Activated CD4-positive, CD25-positive, alpha-beta regulatory T cell treated with anti-CD3 and anti-CD28 coated beads, Interleukin-2, amount 50 U/mL, for 24 hours (primary cell): ENCODE measurements around the gene ZNF775.
A peak's percentile ranks its signal among the peaks of the same experiment; 100 is the strongest.

ENCODE experiments used
- ATAC-seq, 2 donors: fragments of 150-1000 bp; cut with Tn5 transposase; one replicate each; pipeline ENCODE4 v1.10.0; 2021; ENCODE audit warnings: mild to moderate bottlenecking in 1 of 2, moderate library complexity in 1 of 2

Gene ZNF775

GRCh38 chr7:150351587-150352194 is 27.4 kb upstream of the ZNF775 start:
- ATAC-seq = no peak

GRCh38 chr7:150355666-150356059 is 23.5 kb upstream of the ZNF775 start:
- no peak for ATAC-seq

DNA sequence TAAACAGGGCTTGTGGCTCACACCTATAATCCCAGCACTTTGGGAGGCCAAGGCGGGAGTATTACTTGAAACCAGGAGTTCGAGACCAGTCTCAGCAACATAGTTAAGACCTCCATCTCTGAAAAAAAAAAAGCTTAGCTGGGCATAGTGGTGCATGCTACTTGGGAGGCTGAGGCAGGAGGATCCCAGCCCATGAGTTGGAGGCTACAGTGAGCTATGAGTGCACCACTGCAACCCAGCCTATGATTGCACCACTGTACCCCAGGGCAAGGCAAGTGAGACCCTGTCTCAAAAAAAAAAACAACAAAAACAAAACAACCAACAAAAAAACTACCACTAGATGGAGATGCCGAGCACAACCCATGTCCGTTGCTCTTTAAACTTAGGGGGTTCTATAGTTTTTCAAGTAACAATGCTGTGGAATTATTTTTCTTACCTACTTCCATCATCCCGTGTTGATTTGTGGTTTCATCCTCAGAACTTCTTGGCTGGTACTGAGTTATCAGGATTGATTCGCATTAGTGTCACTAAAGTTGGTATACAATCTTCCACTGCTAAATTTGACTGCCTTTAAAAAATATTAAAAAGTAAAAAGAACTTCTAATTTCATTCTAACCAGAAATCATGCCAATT is 22.7 kb upstream of the ZNF775 start:
- ATAC-seq = no peak

DNA sequence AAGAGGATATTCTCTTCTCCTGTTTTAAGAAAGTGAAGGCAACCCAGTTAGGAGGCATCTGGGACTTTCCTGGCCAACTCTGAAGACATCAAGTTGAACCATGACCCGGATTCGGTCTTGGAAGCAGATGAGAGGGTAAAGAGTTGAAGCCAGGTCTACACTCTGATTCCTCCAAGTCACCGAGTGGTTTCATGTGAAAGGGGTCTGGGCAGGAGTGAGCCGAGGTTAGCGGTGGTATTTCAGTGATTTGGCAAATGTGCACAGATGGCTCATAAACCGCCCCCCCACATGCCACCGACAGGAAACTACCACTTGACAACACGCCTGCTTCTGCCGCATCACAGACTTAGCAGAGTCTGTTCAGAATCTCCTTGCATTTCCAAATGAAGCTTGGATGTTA is 21.9 kb upstream of the ZNF775 start:
- peak; percentile 82 to 85 for ATAC-seq

DNA sequence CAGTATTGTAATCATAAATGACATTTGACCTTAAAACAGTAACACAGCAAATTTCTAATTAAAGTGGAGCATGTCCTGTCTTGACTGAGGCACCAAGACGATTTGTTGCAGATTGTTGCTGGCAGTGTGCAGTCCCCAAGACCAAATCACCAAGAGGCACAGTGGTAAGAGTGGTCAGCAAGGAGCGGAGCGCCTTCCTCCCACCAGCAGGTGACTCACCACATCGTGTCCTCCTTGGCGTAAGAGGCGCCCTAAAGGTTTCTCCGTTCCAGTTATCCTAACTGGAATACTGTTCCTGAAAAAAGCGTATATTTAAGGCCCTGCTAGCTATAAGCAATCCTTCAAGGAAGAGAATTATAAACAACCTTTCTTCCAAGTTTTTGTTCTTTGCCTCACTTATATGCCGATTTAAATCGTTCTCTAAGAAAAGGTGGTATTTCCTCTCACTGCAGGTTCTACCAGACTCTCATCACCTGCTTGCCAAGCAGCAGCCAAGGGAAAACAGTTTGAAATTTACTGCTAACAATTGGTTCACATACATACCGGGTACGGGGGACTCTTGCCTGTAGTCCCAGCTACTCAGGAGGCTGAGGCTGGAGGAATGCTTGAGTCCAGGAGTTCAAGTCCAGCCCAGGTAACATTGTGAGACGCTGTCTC is 21.2 kb upstream of the ZNF775 start:
- peak in 1 of 2 donors; percentile 12 for ATAC-seq

DNA sequence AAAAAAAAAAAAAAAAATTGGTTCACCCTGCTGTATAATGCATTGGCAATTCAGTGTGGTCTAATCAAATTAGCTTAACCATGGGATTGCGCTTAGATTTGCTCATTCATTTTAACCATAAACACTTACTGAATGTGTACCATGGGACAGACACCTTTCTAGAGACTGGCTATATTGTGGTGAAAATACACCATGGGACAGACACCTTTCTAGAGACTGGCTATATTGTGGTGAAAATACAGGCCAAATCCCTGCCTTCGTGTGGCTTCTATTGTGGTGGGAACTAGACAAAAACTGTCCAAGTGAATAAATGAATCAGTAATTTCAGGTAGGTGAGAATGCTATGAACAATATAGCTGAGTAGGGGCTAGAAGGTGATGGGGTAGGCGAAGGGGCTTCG is 20.7 kb upstream of the ZNF775 start:
- no peak for ATAC-seq

DNA sequence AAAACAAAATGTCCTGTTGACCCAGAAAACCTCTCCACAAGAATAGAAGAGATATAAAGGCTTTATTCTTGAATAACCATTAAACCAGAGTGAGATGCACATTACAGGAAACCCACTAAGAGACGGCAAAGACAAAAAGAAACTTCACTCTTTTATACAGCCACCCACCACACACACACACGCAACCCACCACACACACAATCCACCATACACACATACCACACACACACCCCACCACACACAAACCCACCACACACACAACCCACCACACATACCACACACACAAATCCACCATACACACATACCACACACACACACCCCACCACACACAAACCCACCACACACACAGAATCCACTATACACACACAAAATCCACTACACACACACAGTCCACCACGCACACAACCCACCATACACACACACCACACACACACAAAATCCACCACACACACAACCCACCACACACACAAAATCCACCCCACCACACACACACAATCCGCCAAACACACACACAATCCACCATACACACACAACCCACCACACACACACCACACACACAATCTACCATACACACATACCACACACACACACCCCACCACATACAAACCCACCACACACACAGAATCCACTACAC is 20.0 kb upstream of the ZNF775 start:
- ATAC-seq = no peak

GRCh38 chr7:150359622-150360362 is 19.3 kb upstream of the ZNF775 start:
- no peak for ATAC-seq

DNA sequence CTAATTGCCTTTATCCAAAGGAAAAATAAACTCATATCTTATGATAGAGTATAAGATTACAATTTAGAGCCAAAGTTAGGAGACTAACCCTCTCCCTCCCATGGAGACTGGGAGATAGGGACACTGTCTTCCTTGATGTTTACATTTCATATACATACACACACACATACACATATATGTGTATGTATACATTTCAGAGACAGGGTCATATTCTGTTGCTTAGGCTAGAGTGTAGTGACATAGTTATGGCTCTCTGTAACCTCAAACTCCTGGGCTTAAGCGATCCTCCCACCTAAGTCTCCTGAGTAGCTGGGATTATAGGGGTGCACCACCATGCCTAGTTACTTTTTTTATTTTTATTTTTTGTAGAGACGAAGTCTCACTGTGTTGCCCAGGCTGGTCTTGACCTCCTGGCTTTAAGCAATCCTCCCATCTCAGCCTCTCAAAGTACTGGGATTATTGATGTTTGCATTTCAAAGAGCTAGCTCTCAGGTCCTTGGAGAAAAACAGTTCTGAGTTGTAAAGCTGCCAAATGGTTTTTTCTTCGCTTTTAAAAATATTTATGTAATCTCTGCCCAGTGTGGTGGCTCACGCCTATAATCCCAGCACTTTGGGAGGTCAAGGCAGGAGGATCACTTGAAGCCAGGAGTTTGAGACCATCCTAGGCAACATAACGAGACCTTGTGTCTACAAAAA is 18.6 kb upstream of the ZNF775 start:
- no peak for ATAC-seq

GRCh38 chr7:150361402-150361801 is 17.7 kb upstream of the ZNF775 start:
- ATAC-seq = no peak

DNA sequence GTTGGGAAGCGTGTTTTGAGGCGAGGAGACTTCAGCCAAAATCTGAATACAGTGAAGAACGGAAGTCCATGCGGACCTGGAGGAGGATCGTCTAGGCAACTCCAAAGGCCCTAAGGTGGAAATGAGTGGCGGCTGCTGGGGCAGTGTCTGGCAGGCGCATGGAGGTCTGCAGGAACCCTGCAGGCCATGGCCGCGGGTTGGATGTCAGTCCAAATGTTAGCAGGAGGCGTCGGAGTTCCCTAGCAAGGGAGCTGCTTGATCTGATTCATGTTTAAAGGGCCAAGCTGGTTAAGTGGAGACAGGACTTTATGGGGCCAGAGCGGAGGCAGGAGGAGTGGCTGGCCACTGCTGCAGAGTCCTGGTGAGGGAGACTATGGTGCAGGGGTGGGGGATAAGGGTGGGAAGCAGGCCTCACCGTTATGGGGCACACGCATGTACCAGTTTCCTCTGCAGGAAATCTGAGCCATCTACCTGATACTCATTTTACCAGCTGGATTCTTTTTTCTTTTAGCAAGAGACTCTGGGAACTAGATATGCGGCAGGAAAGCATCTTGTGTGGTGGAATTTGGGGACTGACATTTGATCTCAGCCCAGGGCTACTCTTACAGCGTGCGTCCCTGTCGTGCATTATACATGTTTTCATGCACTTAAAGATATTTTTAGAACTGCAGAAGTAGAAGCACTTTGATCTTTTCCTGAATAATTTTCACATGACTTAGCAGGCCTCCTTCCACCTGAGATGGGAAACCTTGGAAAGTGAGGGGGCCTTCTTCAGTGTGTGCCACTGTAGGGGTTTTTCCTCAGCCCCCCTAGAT is 17.1 kb upstream of the ZNF775 start:
- ATAC-seq = no peak

- ATAC-seq = no peak
Observed at GRCh38 chr7:150363370-150363769, 15.8 kb upstream of the ZNF775 start.

DNA sequence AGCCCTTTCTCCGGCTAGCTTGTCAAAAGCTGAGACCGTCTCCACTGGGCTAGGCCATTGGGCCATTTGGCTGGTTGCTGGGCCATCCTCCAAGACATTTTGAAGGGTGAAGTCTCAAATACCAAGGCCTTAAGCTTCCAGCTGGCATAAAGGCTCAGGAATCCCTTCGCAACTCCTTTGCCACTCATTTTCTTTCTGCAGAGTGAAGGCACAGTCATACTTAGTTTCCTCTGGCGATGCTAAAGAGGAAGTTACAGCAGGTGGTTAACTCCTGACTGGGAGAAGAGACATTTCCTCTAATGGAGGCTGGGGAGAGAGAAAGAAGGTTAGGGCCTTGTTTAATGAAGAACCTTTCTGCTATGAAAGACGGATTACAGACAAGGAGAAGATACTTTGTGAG is 15.3 kb upstream of the ZNF775 start:
- no peak for ATAC-seq

- ATAC-seq = no peak
Observed at GRCh38 chr7:150365194-150365593, 13.9 kb upstream of the ZNF775 start.

DNA sequence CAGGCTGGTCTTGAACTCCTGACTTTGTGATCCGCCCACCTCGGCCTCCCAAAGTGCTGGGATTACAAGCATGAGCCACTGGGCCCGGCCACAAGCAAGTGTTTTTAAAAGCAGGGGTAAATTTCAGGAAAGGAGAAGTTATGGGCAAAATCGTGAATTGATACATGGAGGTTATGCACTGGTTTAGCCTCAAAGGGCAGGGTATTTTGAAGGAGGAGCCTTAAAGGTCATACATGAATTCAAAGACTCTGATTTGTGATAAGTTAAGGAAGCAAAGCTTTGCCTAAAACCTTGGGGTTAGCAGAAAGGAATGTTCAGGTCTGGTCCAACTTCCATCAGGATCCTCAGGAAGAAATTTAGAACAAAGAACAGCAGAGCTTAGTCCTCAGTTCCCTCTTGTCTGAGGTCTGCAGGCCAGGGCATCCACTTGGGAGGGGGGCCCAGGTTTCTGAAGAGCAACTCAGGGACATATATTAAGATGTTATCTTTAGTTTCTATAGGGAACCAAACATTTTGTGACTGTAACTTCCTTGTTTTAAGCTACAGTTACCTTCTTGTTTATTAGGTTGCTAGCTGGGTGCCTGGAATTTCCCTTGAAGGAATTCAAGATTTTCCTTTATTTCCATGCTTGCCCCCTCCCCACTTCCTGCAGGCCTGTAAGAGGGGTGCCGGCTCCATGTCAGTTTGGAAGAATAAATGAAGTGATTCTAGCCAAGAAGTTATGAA is 13.3 kb upstream of the ZNF775 start:
- no peak for ATAC-seq

DNA sequence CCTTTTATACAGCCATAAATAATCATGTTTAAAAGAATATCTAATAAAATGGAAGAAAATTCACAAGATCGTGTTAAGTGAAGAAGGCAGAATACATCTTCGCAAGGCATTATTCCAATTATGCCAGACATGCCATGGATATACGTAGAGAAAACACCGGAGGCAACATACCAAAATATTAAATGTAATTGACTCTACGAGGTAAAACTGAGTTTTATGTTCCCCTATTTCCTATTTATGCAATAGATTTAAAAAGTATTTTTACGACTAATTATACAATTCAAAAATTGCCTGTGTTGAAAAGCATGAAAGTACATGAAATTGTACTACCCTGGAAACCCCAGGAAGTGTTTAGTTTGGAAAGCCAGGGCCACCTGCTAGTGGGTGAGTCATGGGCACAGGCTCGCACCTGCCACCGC is 11.4 kb upstream of the ZNF775 start:
- ATAC-seq = peak; percentile 60 to 66

DNA sequence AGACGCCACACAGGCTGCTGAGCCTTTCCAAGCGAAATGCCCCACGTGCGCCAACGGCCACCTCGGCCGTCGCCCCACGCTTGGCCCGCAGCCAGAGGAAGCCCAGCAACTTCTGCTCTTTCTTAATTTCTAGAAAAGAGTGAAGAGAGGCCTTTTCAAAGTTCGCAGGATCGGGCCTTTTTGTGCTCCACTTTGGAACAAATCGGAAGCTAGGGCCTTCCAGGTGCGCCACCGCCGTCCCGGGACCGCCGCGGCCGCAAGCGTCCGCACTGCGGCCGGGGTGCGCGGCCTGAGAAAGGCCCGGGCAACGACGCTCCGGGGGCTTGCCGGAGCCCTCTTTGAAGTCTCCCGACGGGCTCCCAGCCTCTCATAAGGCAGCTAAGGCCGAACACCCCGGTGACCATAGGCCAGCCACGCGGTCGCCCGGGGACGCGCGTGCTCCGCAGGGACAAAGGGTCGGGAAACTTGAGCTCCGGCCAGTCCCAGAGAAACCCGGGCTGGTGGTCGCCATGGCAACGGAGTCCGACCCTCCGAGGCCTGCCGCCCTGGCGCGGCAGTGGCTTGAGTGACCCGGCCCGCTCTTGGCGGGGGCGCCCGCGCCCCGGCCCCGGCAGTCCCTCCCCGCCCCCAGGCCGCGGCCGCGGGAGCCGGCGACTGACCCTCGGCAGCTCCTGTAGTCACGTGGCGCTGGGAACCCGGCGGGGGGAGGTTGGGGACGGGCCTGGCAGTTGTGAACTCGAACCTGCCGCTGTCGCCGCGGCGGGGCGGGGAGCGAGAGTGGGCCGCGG is 10.8 kb upstream of the ZNF775 start, which contains the start of gene REPIN1:
Gene REPIN1, plus strand, starts transcription at position 727 of the 788 bp plus-strand sequence. CDS start 890 bp downstream, outside the sequence.
- peak; percentile 51 to 55 for ATAC-seq

DNA sequence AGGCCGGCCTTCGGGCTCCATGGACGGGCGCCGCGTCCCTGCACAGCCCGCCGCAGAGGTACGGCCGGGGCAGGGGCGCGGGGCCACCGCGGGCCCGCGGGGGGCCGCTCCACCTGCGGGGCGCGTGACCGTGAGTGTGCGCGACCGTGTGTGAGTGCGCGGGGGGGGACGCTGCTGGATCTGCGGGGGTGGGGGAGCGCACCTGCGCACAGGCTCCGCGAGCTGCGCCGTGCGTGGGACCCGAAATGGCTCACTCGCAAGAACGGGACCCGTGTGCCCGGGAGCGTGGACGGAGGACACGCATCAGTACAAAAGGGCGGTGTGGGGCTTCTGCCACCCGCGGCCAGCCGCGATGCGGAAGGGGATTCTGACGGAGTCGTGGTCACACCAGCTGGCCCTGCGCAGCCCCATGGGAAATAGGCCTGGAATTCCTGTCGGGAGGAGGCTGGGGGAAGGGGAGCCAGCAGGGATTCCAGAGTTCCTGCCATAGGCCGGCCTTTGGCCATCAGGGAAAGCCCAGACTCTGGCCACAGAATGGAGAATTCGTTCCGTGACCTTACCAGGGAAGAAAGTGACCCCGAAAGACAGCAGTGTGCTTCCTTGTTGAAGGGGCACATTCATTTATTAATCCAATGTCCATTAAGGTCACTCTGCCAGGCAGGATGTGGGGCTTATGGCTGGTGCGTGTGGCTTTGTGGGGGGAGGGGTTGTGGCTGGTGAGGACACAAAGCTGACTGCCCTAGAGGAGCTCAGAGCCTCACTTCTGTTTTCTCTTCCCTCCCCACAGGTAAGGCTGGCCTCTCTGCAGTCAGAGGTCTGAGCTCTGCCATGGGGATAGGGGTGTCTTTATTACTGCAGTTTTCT is 10.0 kb upstream of the ZNF775 start:
- ATAC-seq = peak; percentile 52 to 55
